RWPE2 (cell line): ENCODE measurements around the gene PADI4.
"Not testable (repeated sequence)": the region's sequence is repeated elsewhere in the genome, so short reads cannot be mapped to it uniquely, and the experiment has no call there.

Experiments used
- ATAC-seq: fragments of 200-7000 bp; cut with Tn5 transposase; 3 replicates; pipeline ENCODE4 v1.9.1; 2021; ENCODE audit warnings: low read depth
- DNase-seq: peaks from one replicate; pipeline ENCODE4 v3.0.0-alpha.2; 2020; ENCODE audit warnings: low spot score
- H3K27ac ChIP-seq: fragments of 450-650 bp; 2 replicates; pipeline ENCODE4 v1.5.1; 2017; ENCODE audit warnings: mild to moderate bottlenecking; ENCODE audit not compliant: poor library complexity, severe bottlenecking
- H3K27me3 ChIP-seq: fragments of 250-450 bp; sonication (Bioruptor Pico); 2 replicates; pipeline ENCODE4 v1.5.1; 2021; ENCODE audit warnings: mild to moderate bottlenecking, moderate library complexity; ENCODE audit not compliant: insufficient read depth, poor library complexity, severe bottlenecking
- H3K36me3 ChIP-seq: fragments of 250-450 bp; sonication (Bioruptor Pico); 2 replicates; pipeline ENCODE4 v1.5.1; 2020; ENCODE audit warnings: low read depth, mild to moderate bottlenecking, moderate library complexity
- H3K4me1 ChIP-seq: fragments of 250-450 bp; sonication (Bioruptor Pico); 2 replicates; pipeline ENCODE4 v1.5.1; 2021; ENCODE audit warnings: mild to moderate bottlenecking, moderate library complexity; ENCODE audit not compliant: insufficient read depth, poor library complexity, severe bottlenecking
- H3K4me3 ChIP-seq: fragments of 250-450 bp; sonication (Bioruptor Pico); 2 replicates; pipeline ENCODE4 v1.5.1; 2021; ENCODE audit warnings: mild to moderate bottlenecking, moderate library complexity; ENCODE audit not compliant: severe bottlenecking
- H3K9me3 ChIP-seq: fragments of 250-450 bp; sonication (Bioruptor Pico); 2 replicates; pipeline ENCODE4 v1.5.1; 2021; ENCODE audit warnings: mild to moderate bottlenecking, moderate library complexity; ENCODE audit not compliant: severe bottlenecking
- CTCF ChIP-seq: fragments of 450-650 bp; IDR thresholded peaks from one replicate; pipeline ENCODE4 v1.5.1; 2017; ENCODE audit warnings: mild to moderate bottlenecking, moderate library complexity; ENCODE audit not compliant: poor library complexity, severe bottlenecking

PADI4 gene

GRCh38 chr1:17404034-17404684 lies 96.2 kb downstream of the PADI4 start:
- Histone ChIP-seq H3K27ac (peak overlapping the region; percentile 2), H3K4me1 (peaks cover 7% of the 10 kb centered on the region), H3K36me3 (peaks cover 17% of the 10 kb centered on the region), H3K27me3 (no peaks in the 10 kb centered on the region), H3K4me3 (no peak overlapping the region), H3K9me3 (no peaks in the 10 kb centered on the region)
- no peak for ATAC-seq
- DNase-seq = no peak
- no peak for TF ChIP-seq CTCF

- H3K4me1 ChIP-seq = peaks cover 7% of the 10 kb centered on the region
- no peak for TF ChIP-seq CTCF
- no peak for ATAC-seq
- H3K27me3 ChIP-seq = no peaks in the 10 kb centered on the region
- peak overlapping the region; percentile 2 for H3K27ac ChIP-seq
- DNase-seq = no peak
- H3K9me3 ChIP-seq = no peaks in the 10 kb centered on the region
- peaks cover 24% of the 10 kb centered on the region for H3K36me3 ChIP-seq
- H3K4me3 ChIP-seq = no peak overlapping the region
Measured at GRCh38 chr1:17404820-17405219, 96.8 kb downstream of the PADI4 start.

GRCh38 chr1:17405898-17406759 lies 98.1 kb downstream of the PADI4 start:
- Histone ChIP-seq H3K4me3 (no peak overlapping the region), H3K27me3 (no peaks in the 10 kb centered on the region), H3K9me3 (no peaks in the 10 kb centered on the region), H3K36me3 (peaks cover 37% of the 10 kb centered on the region), H3K4me1 (peaks cover 7% of the 10 kb centered on the region), H3K27ac (no peak overlapping the region)
- peak; percentile 76 for ATAC-seq
- peak; percentile 85 for TF ChIP-seq CTCF
- no peak for DNase-seq

GRCh38 chr1:17406760-17407475 lies 98.9 kb downstream of the PADI4 start:
- not testable (repeated sequence) for DNase-seq, H3K9me3 ChIP-seq, H3K4me1 ChIP-seq, H3K27ac ChIP-seq, H3K27me3 ChIP-seq, ATAC-seq, H3K4me3 ChIP-seq
- peaks cover 45% of the 10 kb centered on the region for H3K36me3 ChIP-seq

- H3K36me3 ChIP-seq = peaks cover 55% of the 10 kb centered on the region
- not testable (repeated sequence) for DNase-seq
Measured at GRCh38 chr1:17407786-17408514, 100.0 kb downstream of the PADI4 start.

More at GRCh38 chr1:17407786-17408514, 100.0 kb downstream of the PADI4 start:
- not testable (repeated sequence) for H3K27ac ChIP-seq, ATAC-seq, H3K4me3 ChIP-seq, H3K27me3 ChIP-seq, H3K9me3 ChIP-seq, H3K4me1 ChIP-seq
